DMS53 (cell line): ENCODE results near the gene ITPKC.
A peak's percentile ranks its signal among the peaks of the same experiment; 100 is the strongest.
"Not testable (repeated sequence)": the region's sequence is repeated elsewhere in the genome, so short reads cannot be mapped to it uniquely, and the experiment has no call there.

Experiments used
- DNase-seq: peaks from one replicate; lab custom pipeline; 2025; lab: John Stamatoyannopoulos, UW

Gene ITPKC

DNA sequence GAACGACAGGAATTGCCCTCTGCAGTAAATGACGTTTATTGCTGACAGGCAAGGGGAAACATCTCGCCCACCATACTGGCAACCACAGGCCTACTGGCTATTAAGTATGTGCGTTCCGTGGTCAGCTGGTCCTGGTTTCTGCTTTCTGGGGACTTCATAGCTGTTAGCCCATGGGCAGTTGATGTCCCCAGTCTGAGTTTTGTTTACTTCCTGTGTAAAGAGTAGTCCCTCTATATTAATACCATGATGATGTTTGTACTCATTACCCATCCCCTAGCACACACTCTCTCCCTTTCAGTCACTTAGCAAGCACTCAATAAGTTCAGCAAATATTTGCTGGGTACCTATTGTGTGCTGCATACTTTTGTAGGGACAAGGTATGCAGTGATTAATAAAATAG, 52.0 kb downstream of the ITPKC start:
- DNase-seq, result peak; percentile 84

DNA sequence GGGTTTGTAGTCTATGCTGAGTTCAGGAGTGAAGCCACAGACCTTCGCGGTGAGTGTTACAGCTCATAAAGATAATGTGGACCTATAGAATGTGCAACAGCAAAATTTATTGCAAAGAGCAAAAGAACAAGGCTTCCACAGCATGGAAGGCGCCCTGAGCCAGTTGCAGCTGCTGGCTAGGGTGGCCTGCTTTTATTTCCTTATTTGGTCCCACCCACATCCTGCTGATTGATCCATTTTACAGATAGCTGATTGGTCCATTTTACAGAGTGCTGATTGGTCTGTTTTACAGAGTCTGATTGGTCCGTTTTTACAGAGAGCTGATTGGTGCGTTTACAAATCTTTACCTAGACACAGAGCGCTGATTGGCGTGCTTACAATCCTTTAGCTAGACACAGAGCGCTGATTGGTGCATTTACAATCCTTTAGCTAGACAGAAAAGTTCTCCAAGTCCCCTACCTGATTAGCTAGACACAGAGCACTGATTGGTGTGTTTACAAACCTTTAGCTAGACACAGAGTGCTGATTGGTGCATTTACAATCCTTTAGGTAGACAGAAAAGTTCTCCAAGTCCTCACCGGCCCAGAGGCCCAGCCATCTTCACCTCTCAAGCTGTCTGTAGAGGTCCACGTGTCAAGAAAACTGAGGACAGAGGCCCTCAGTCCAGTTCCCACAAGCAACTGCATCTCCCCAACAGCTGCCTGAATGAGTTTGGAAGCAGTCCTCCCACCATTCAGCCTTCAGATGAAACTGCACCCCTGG, 54.4 kb downstream of the ITPKC start:
- peak; percentile 59 for DNase-seq

DNA sequence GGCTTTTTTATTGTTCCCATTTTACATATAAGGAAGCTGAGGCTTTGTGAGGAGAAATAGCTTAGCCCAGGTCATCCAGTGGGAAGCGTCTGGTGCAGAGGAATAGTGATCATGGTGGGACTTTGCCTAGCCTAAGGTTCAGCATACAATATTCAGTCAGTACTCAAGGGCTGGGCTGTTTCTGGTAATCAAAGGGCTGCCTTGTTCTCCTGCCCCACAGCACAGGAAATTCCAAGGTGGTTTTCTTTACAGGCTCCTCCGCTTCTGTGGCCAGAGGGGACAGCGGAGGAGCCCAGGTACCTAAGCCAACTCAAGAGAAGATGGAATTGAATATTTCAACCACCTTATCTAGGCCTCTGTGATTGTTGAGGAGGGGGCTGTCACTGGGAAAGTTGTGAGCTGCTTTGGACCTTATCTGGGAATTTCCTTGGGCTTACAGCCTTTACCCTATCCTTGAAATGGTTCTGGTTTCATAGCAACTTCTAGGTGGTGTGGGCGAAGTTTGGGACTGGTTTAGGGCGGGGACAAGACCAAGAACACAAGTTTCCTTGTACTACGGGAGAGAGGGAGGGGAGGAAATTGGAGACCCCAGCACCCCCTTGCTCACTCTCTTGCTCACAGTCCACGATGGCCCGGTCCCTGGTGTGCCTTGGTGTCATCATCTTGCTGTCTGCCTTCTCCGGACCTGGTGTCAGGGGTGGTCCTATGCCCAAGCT, 58.2 kb downstream of the ITPKC start, which contains the start of gene MIA:
TSS of gene MIA (plus strand) at position 606 of the 716 bp plus-strand sequence. CDS start at position 628, 22 bp downstream.
- DNase-seq, result no peak

GRCh38 chr19:40775632-40776022, 58.7 kb downstream of the ITPKC start:
- no peak for DNase-seq

- no peak for DNase-seq
These were observed 59.5 kb downstream of the ITPKC start for GRCh38 chr19:40776364-40776763.

DNA sequence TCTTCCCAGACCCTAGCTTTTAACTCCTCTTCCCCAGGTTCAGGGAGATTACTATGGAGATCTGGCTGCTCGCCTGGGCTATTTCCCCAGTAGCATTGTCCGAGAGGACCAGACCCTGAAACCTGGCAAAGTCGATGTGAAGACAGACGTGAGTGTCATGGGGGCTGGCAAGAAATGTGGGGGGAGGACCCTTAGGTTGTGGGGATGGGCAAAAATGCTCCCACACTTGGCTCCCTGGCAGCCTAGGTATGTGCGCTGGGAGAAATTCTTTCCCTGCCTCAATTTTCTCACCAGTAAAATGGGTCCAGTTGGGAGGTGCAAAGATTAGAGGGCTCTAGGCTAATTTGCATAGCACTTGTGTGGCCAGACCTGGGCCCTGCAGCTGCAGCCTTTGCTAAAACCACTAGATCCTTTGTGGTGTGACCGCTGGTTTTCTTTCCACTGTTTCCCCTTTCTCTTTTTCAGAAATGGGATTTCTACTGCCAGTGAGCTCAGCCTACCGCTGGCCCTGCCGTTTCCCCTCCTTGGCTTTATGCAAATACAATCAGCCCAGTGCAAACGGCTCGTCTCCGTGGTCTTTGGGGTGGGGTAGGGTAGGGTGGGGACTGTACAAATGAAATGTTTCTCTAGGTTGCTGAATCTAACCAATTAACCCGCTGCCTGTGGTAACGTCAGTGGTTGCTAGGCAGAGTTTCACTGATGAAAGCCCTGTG, 60.2 kb downstream of the ITPKC start:
- peak; percentile 97 for DNase-seq

DNA sequence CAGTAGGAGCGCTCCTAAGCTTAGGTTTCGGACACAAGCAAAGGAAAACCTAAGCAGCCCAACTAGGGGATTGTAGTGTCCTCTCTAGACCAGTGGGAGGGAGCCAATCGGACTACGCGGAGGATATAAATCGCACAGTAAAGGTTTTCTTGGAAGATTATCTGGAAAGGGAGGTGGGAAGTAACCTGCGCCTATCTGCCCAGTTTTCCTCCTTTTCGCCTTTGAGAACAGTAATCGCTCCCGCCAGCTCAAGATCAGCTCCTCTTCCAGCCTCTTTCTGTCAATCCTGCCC, 60.7 kb downstream of the ITPKC start:
- DNase-seq, result no peak

- DNase-seq, result peak; percentile 100
These were observed 61.2 kb downstream of the ITPKC start, which contains the start of gene RAB4B for GRCh38 chr19:40777937-40778705. Gene RAB4B (plus strand): TSS chr19:40778247. CDS start chr19:40778376, 129 bp downstream.

- peak; percentile 74 for DNase-seq
These were observed 61.9 kb downstream of the ITPKC start for GRCh38 chr19:40778706-40779284.

GRCh38 chr19:40780582-40780981, 63.7 kb downstream of the ITPKC start:
- DNase-seq, result no peak

DNA sequence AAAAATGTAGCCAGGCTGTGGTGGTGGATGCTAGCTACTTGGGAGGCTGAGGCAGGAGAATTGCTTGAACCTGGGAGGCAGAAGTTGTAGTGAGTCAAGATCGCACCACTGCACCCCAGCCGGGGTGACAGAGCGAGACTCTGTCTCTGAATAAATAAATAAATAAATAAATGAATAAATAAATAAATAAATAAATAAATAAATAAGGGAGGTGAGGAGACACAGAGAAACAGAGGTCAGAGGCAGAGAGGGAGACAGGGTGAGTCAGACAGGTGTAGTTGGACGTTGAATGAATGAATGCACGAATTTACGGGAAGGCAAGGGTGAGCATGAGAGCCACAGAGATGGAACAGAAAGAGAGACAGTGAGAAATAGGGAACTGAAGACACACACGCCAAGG, 64.2 kb downstream of the ITPKC start:
- DNase-seq, result no peak

- DNase-seq, result no peak
These were observed 66.8 kb downstream of the ITPKC start for GRCh38 chr19:40783711-40784110.

DNA sequence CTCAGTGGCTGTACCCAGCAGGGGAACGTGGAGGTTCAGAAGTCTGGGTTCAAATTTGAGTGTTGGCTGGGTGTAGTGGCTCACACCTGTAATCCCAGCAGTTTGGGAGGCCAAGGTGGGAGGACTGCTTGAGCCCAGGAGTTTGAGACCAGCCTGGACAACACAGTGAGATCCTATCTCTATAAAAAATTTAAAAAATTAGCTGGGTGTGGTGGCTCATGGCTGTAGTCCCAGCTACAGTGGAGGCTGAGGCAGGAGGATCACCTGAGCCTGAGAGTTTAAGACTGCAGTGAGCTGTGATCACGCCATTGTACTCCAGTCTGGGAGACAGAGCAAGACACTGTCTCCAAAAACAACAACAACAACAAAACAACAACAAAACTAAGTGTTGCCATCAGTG, 67.2 kb downstream of the ITPKC start:
- DNase-seq, result not testable (repeated sequence)

DNA sequence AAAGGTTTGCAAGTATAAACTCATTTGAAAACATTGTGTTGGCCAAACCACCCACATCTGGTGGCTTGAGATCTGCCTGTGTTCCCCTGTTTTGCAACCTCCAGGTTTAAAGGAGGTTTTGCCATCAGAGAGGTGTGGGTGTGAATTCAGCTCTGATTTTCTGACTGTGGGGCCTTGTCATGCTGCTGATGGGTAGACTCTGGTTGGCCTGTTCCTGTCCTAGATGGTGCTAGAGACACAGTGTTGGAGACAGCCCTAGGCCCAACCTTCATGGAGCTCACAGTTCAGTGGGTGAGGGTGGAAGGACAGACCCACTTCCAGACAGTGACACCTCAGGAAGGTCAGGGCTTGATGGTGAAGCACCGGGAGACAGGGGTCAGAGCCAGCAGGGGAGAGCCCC, 68.6 kb downstream of the ITPKC start:
- DNase-seq, result no peak

GRCh38 chr19:40786060-40787037, 69.4 kb downstream of the ITPKC start:
- DNase-seq, result no peak
